Activated T-helper 1 cell treated with anti-CD3 and anti-CD28 coated beads, Interleukin-2, amount 50 U/mL, for 16 hours (primary cell): ENCODE measurements around the gene CAVIN1.
A peak's percentile ranks its signal among the peaks of the same experiment; 100 is the strongest.
"Not testable (repeated sequence)": the region's sequence is repeated elsewhere in the genome, so short reads cannot be mapped to it uniquely, and the experiment has no call there.

Experiments used
- DNase-seq, 2 donors: peaks; one replicate each; pipeline ENCODE4 v3.0.0-alpha.2; 2020; ENCODE audit warnings: low read depth in 1 of 2, low spot score in 1 of 2

CAVIN1 gene

GRCh38 chr17:42422958-42423712, at the start of gene CAVIN1:
Gene CAVIN1, minus strand, starts transcription at chr17:42423256. Its CDS starts 159 bp downstream, at chr17:42423097.
- no peak for DNase-seq

GRCh38 chr17:42467889-42468288, 44.8 kb upstream of the CAVIN1 start:
- DNase-seq, result no peak

GRCh38 chr17:42463976-42464400, 40.9 kb upstream of the CAVIN1 start:
- no peak for DNase-seq

GRCh38 chr17:42460371-42460770, 37.3 kb upstream of the CAVIN1 start:
- DNase-seq, result no peak

GRCh38 chr17:42459801-42460281, 36.8 kb upstream of the CAVIN1 start:
- DNase-seq, result no peak

- no peak for DNase-seq
These were observed 36.3 kb upstream of the CAVIN1 start for GRCh38 chr17:42459256-42459800.

- peak; percentile 69 to 79 for DNase-seq
These were observed 35.6 kb upstream of the CAVIN1 start, which contains the start of gene ATP6V0A1 for GRCh38 chr17:42458497-42459255. Gene ATP6V0A1, plus strand, starts transcription at chr17:42458878. Its CDS starts 2,017 bp downstream, at chr17:42460895.

GRCh38 chr17:42457107-42457792, 34.2 kb upstream of the CAVIN1 start:
- DNase-seq, result no peak

- no peak for DNase-seq
These were observed 33.4 kb upstream of the CAVIN1 start for GRCh38 chr17:42456223-42457106.

GRCh38 chr17:42454987-42455386, 31.9 kb upstream of the CAVIN1 start:
- not testable (repeated sequence) for DNase-seq

GRCh38 chr17:42453439-42453838, 30.4 kb upstream of the CAVIN1 start:
- DNase-seq, result no peak

- not testable (repeated sequence) for DNase-seq
These were observed 28.2 kb upstream of the CAVIN1 start for GRCh38 chr17:42451270-42451669.

GRCh38 chr17:42449838-42450237, 26.8 kb upstream of the CAVIN1 start:
- not testable (repeated sequence) for DNase-seq

GRCh38 chr17:42449176-42449575, 26.1 kb upstream of the CAVIN1 start:
- not testable (repeated sequence) for DNase-seq

GRCh38 chr17:42442196-42442565, 19.1 kb upstream of the CAVIN1 start:
- DNase-seq, result no peak

- no peak for DNase-seq
These were observed 18.5 kb upstream of the CAVIN1 start for GRCh38 chr17:42441371-42442195.

- DNase-seq, result no peak
These were observed 15.8 kb upstream of the CAVIN1 start for GRCh38 chr17:42438600-42439567.

GRCh38 chr17:42436391-42436790, 13.3 kb upstream of the CAVIN1 start:
- DNase-seq, result no peak
